H1 (cell line): ENCODE results near the gene PGP. TPM values are rescaled to one million over a fixed set of nuclear protein-coding genes. Genes with fewer than 3 reads are reported as not detected.

Source experiments
- KDM4A ChIP-seq: IDR thresholded peaks from one replicate; pipeline ENCODE4 v1.7.1; 2012; ENCODE audit warnings: low read depth, mild to moderate bottlenecking, moderate library complexity, low read length, inconsistent platforms; ENCODE audit not compliant: severe bottlenecking
- RAD21 ChIP-seq, 2 experiments: IDR thresholded peaks in 1 of 2; conservative IDR thresholded peaks in 1 of 2; 2 replicates each; pipeline ENCODE4 v1.6.1; 2011; ENCODE audit warnings: low read depth in 2 of 2, low read length in 2 of 2, improper control_type of control experiment in 1 of 2, inconsistent platforms in 1 of 2, mild to moderate bottlenecking in 1 of 2, moderate library complexity in 1 of 2
- polyA plus RNA-seq, 7 experiments: library from polyadenylated mRNA; depleted of rRNA in 3 of 7; stranded (reverse) in 5 of 7; unstranded in 2 of 7; fragments of >200 nt in 5 of 7; fragments of 200-250 nt in 2 of 7; gene quantifications; 1 replicate in 5 of 7; 2 replicates in 1 of 7; 4 replicates in 1 of 7; pipeline versions ENCODE4 v1.2.1 to v1.2.3, GENCODE V29; 2011 to 2013; ENCODE audit warnings: missing spikeins in 2 of 7, mixed read lengths in 2 of 7
- total RNA-seq: library from RNA; stranded (reverse); fragmentation: NEBNext Ultra II Directional; extraction: Animal tissue kit (Norgen Biotek cat#: 25700); gene quantifications from 2 replicates; pipeline ENCODE4 v1.2.1, GENCODE V29; 2021
- TF ChIP-seq, protein P1 (sequence below): IDR thresholded peaks from 2 replicates; pipeline ENCODE4 v1.6.1; 2012; ENCODE audit warnings: inconsistent platforms
- TF ChIP-seq, protein P2 (sequence below), 3 experiments: IDR thresholded peaks; 1 replicate in 2 of 3; 2 replicates in 1 of 3; pipeline versions ENCODE4 v1.5.1 to v1.6.1; 2011; ENCODE audit warnings: low read length in 3 of 3, mild to moderate bottlenecking in 3 of 3, inconsistent platforms in 2 of 3, low read depth in 1 of 3, moderate library complexity in 1 of 3; ENCODE audit not compliant: insufficient read depth in 1 of 3; ENCODE audit errors: control extremely low read depth in 1 of 3

Gene PGP
- total and polyA plus RNA-seq, 2 of the 8 experiments (the other 6 are each of a cell fraction or from before 2014, with no cell fraction given): 30.9 to 55.9 TPM

DNA sequence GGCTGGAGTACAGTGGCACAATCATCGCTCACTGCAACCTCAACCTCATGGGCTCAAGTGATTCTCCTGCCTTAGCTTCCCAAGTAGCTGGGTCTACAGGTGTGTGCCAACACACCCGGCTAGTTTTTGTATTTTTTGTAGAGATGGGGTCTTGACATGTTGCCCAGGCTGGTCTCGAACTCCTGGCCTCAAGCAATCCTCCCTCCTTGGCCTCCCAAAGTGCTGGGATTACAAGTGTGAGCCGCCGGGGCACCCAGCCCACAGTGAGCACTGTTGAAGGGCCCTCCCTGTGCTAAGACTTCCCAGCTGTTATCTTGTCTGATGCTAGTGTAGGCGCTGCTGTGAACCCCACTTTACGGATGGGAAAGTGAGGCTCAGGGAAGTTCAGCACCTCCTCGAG is 26.2 kb downstream of the PGP start (continued):
- TF ChIP-seq KDM4A (no peak), RAD21 (IDR thresholded peaks at IDR 0.05 in 1 of 2, conservative IDR thresholded peaks at IDR 0.05 in 1 of 2; ENCODE audit: low read depth in 2 of 2, low read length in 2 of 2) (no peak)
- TF ChIP-seq, protein P1, sequence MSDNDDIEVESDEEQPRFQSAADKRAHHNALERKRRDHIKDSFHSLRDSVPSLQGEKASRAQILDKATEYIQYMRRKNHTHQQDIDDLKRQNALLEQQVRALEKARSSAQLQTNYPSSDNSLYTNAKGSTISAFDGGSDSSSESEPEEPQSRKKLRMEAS: no peak
- TF ChIP-seq, protein P2, sequence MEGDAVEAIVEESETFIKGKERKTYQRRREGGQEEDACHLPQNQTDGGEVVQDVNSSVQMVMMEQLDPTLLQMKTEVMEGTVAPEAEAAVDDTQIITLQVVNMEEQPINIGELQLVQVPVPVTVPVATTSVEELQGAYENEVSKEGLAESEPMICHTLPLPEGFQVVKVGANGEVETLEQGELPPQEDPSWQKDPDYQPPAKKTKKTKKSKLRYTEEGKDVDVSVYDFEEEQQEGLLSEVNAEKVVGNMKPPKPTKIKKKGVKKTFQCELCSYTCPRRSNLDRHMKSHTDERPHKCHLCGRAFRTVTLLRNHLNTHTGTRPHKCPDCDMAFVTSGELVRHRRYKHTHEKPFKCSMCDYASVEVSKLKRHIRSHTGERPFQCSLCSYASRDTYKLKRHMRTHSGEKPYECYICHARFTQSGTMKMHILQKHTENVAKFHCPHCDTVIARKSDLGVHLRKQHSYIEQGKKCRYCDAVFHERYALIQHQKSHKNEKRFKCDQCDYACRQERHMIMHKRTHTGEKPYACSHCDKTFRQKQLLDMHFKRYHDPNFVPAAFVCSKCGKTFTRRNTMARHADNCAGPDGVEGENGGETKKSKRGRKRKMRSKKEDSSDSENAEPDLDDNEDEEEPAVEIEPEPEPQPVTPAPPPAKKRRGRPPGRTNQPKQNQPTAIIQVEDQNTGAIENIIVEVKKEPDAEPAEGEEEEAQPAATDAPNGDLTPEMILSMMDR (IDR thresholded peaks at IDR 0.05; ENCODE audit: control extremely low read depth in 1 of 3, insufficient read depth in 1 of 3, low read depth in 1 of 3, low read length in 3 of 3): no peak
